ENCODE measurements around the gene SCNM1. TPM values are rescaled to one million over a fixed set of nuclear protein-coding genes. Genes with fewer than 3 reads are reported as not detected.

Gene SCNM1
- total RNA-seq, 1 donor from 2014 or later = 117 TPM

DNA sequence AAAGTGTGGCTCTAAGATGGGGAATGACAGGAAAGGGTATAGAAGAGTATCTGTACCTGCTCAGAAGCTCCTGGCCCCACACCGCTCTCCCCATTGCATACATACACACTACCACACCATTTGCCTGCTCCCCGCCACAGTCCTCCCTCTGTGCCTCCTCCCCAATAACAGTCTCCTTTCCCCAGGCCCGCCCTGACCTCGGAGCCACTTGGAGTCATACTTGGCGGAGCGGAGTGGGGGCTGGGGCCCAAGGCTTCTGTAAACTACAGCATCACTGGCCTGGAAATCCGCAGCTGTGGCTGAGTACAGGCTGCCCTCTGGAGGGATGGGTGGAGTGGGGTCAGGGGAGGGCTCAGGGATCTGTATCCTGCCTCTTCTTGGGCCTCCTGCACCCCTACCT lies 28.2 kb upstream of the SCNM1 start:
- no peak for DNase-seq (ENCODE audit: low spot score)
- intact Hi-C loops (cut with micrococcal nuclease) = no loop called here
- peaks cover 14% of the 10 kb centered on the region for H3K27me3 Mint-ChIP-seq (ENCODE audit: insufficient read depth)
- no peaks in the 10 kb centered on the region for H3K36me3 Mint-ChIP-seq (ENCODE audit: low read depth)
- H3K4me1 Mint-ChIP-seq (ENCODE audit: low read depth) = no peaks in the 10 kb centered on the region
- H3K9me3 Mint-ChIP-seq = no peaks in the 10 kb centered on the region
- no peak overlapping the region for H3K4me3 Mint-ChIP-seq
- H3K27ac Mint-ChIP-seq = no peak overlapping the region

DNA sequence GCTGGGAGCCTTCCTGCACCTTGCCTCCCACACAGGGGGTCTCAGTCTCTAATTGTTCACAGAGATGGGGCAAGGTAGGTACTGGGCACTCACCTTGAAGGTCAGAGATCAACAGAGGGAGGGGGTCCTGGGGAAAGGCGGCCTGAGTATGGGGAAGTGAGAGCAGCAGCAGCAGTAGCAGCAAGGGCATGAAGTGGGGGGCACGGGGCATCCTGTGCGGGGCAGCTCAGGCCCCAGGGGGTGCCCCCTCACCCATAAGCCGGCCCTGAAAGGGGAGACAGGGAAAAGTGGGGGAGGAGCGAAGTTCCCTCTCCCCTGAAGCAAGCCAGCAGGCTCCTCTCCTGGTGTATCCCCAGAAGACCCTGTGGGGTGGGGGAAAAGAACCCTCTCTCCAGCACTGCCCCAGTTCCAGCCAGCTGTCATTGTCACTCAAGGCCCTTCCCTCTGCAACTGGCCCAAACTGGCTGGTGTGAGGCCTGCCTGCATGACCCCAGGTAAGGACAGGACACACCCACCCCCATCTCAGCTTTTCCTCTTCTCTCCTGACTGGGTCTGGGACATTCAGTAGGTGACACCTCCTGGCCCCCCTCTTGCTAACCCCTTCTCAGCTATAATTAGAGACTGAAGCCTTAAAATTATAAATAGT lies 23.4 kb upstream of the SCNM1 start:
- peaks cover 26% of the 10 kb centered on the region for H3K27me3 Mint-ChIP-seq (ENCODE audit: insufficient read depth)
- H3K4me1 Mint-ChIP-seq (ENCODE audit: low read depth) = peaks cover 19% of the 10 kb centered on the region
- H3K36me3 Mint-ChIP-seq (ENCODE audit: low read depth) = no peaks in the 10 kb centered on the region
- no peaks in the 10 kb centered on the region for H3K9me3 Mint-ChIP-seq
- no peak overlapping the region for H3K27ac Mint-ChIP-seq
- no peak for DNase-seq (ENCODE audit: low spot score)
- intact Hi-C loops (cut with micrococcal nuclease) = no loop called here
- no peak overlapping the region for H3K4me3 Mint-ChIP-seq

DNA sequence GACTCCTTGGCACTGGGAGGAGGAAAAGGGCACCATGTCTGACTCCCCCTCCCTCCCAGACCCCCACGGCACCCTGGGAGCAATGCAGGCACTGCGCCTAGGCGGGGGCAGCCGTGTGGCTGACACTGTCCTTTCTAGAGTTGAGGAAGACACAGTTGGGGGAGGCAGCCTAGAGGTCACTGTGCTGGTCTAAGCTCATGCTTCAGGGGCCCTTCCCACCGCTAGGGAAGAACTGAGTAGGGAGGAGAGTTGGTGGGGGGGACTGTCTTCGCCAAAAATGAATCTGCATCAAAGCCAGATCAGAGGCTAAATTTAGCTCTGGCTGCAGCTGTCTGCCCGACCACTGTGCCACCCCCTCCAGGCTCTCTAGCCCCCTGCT lies 22.9 kb upstream of the SCNM1 start:
- DNase-seq (ENCODE audit: low spot score) = no peak
- Mint-ChIP-seq H3K4me1 (ENCODE audit: low read depth) (peaks cover 22% of the 10 kb centered on the region), H3K4me3 (no peak overlapping the region), H3K27me3 (ENCODE audit: insufficient read depth) (peaks cover 26% of the 10 kb centered on the region), H3K9me3 (no peaks in the 10 kb centered on the region), H3K27ac (no peak overlapping the region), H3K36me3 (ENCODE audit: low read depth) (no peaks in the 10 kb centered on the region)
- intact Hi-C loops (cut with micrococcal nuclease) = no loop called here

- Mint-ChIP-seq H3K27me3 (ENCODE audit: insufficient read depth) (peaks cover 31% of the 10 kb centered on the region), H3K4me3 (no peak overlapping the region), H3K27ac (no peak overlapping the region), H3K36me3 (ENCODE audit: low read depth) (no peaks in the 10 kb centered on the region), H3K9me3 (no peaks in the 10 kb centered on the region), H3K4me1 (ENCODE audit: low read depth) (peaks cover 22% of the 10 kb centered on the region)
- no peak for DNase-seq (ENCODE audit: low spot score)
- intact Hi-C loops (cut with micrococcal nuclease) = no loop called here
Observed at GRCh38 chr1:151143986-151144385, 22.0 kb upstream of the SCNM1 start.

DNA sequence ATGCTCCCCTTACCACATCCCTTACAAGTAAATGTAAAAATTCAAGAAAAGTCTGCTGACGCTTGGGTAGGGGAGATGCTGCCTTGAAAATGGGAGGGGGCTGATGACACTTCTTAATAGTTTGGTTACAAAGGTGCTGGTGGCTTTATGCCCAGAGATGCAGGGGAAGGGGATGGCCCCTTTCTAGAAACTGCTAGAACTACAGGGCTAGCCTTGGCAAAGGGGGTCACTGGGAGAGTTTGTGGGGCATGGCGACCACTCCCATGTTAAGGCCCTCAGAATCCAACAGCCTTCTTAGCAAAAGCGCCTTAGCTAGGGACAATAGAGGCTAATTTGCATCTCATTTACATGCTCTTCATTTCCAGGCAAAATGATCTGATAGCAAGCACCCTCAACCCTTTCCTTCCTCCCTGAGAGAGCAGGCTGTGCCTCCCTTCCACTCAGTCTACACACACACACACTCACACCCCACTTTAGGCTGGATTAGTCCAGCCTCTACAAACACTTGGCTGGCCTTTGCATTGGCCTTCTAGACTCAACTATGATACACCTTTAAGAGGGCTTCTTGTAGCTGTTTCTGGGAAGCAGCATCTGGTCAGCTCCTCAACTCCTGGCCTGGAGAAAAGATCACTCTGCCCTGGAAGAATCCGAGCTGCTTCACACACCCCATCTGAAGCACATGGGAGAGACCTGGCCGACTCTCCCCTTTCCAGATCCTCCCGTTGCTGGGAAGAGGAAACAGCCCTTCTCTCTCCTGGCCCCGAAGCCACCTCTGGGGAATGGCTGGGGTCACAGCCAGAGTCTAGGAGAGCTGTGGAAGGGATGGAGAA lies 21.3 kb upstream of the SCNM1 start:
- no peak for DNase-seq (ENCODE audit: low spot score)
- no peaks in the 10 kb centered on the region for H3K36me3 Mint-ChIP-seq (ENCODE audit: low read depth)
- peaks cover 22% of the 10 kb centered on the region for H3K4me1 Mint-ChIP-seq (ENCODE audit: low read depth)
- H3K9me3 Mint-ChIP-seq = no peaks in the 10 kb centered on the region
- peaks cover 25% of the 10 kb centered on the region for H3K27me3 Mint-ChIP-seq (ENCODE audit: insufficient read depth)
- intact Hi-C loops (cut with micrococcal nuclease) = no loop called here
- no peak overlapping the region for H3K27ac Mint-ChIP-seq
- peak overlapping the region; percentile 41 for H3K4me3 Mint-ChIP-seq

DNA sequence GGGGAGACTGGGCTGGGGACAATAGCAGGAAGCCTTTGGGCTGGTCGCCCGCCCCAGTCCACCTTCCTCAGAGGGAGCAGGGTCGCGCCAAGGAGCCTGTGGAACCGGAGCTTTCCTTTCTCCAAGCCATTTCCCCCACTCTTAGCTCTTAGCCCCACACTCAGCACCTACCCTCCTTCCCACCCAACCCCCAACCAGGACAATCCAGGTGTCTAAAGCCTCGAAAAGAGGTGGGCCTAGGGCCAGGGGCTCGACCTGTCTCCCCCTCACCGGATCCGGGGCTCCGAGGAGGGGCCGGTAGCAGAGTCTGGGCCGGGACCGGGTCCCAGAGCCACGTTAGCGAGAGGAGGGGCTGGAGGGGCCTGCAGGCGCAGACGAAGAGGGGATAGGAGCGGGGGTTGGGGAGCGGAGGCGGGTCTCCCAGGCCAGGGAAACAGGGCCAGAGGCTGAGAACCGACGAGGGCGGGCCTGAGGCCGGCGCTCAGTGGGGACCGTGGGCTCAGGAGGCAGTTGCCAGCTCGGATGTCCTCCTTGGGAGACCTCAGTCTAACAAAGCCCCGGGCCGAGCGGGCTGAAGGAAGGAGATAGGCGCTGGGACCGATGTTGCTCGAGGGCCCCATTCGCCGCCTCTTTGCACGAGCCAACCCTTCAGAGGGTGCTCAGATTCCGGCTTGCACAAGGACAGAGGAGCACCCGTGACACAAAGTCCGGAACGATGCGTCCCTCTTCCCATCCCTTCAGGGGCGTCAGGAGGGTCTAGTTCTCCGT lies 20.5 kb upstream of the SCNM1 start:
- no peak for DNase-seq (ENCODE audit: low spot score)
- peak overlapping the region; percentile 97 for H3K4me3 Mint-ChIP-seq
- H3K27me3 Mint-ChIP-seq (ENCODE audit: insufficient read depth) = peaks cover 20% of the 10 kb centered on the region
- no peak overlapping the region for H3K27ac Mint-ChIP-seq
- no peaks in the 10 kb centered on the region for H3K36me3 Mint-ChIP-seq (ENCODE audit: low read depth)
- peaks cover 22% of the 10 kb centered on the region for H3K4me1 Mint-ChIP-seq (ENCODE audit: low read depth)
- H3K9me3 Mint-ChIP-seq = no peaks in the 10 kb centered on the region
- intact Hi-C loops (cut with micrococcal nuclease) = loop anchor here (1.0 to 2.0 kb wide), 3 partner anchors 11 to 75 kb away; partner anchors contain the start of genes GABPB2 and TNFAIP8L2

DNA sequence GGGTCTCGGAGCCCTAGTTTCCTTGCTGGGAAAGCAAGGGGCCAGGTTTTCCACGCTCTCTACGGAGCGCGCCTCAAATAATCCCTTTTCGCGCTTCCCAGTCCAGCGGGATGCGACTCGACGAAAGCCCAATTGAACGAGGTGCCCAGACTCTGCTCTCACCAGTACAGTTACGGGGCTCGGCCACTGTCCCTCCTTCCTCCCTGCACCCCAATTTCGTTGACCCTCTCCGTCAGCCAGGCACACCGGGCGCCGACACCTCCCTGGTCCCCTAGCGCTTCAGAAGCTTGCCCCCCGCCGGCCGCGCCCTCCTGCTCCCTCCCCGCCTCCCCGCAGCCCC lies 19.9 kb upstream of the SCNM1 start:
- Mint-ChIP-seq H3K27me3 (ENCODE audit: insufficient read depth) (peaks cover 20% of the 10 kb centered on the region), H3K9me3 (no peaks in the 10 kb centered on the region)

GRCh38 chr1:151146412-151147131 lies 19.4 kb upstream of the SCNM1 start, which contains the start of gene SEMA6C:
TSS of gene SEMA6C (minus strand) at chr1:151146631. CDS start at chr1:151142621, 4,010 bp downstream.
- peaks cover 22% of the 10 kb centered on the region for H3K4me1 Mint-ChIP-seq (ENCODE audit: low read depth)
- peak within 1 kb of the TSS; percentile 97 for H3K4me3 Mint-ChIP-seq
- peak within 1 kb of the TSS; percentile 57 for H3K27ac Mint-ChIP-seq
- no peaks in the 10 kb centered on the region for H3K36me3 Mint-ChIP-seq (ENCODE audit: low read depth)
- peaks cover 20% of the 10 kb centered on the region for H3K27me3 Mint-ChIP-seq (ENCODE audit: insufficient read depth)
- H3K9me3 Mint-ChIP-seq = no peaks in the 10 kb centered on the region
- DNase-seq (ENCODE audit: low spot score) = peak; percentile 91
- intact Hi-C loops (cut with micrococcal nuclease) = loop anchor here (1.0 to 2.0 kb wide), 3 partner anchors 10 to 76 kb away; partner anchors contain the start of genes GABPB2 and TNFAIP8L2

More for the DNA sequence above, 19.9 kb upstream of the SCNM1 start:
- Mint-ChIP-seq H3K36me3 (ENCODE audit: low read depth) (no peaks in the 10 kb centered on the region), H3K27ac (no peak overlapping the region), H3K4me1 (ENCODE audit: low read depth) (peaks cover 22% of the 10 kb centered on the region), H3K4me3 (peak overlapping the region; percentile 97)
- intact Hi-C loops (cut with micrococcal nuclease) = loop anchor here (1.0 to 2.0 kb wide), 3 partner anchors 10 to 75 kb away; partner anchors contain the start of genes GABPB2 and TNFAIP8L2
- no peak for DNase-seq (ENCODE audit: low spot score)

DNA sequence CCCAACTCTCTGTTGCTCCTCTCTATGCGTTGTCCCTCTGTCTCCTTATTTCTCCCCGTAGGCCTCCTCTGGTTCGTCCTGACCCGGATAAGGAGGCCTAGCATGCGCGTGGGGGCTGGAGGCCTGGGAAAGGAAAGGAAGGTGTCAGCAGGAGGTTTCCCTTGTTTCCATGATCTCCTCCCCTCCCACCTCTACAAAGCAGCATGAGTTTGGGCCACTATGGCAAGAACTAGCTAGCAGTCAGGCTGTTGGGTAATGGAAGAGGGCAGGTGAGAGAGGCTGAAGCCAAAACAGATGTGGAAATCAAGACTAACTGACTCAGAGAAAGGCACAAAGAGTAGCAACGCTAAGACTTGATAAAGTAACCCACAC lies 18.8 kb upstream of the SCNM1 start:
- H3K36me3 Mint-ChIP-seq (ENCODE audit: low read depth) = no peaks in the 10 kb centered on the region
- H3K4me3 Mint-ChIP-seq = peak overlapping the region; percentile 97
- peaks cover 22% of the 10 kb centered on the region for H3K4me1 Mint-ChIP-seq (ENCODE audit: low read depth)
- intact Hi-C loops (cut with micrococcal nuclease) = loop anchor here (2.0 kb wide), 1 partner anchor 76 kb away; the partner anchor contains the start of gene GABPB2
- DNase-seq (ENCODE audit: low spot score) = no peak
- peaks cover 20% of the 10 kb centered on the region for H3K27me3 Mint-ChIP-seq (ENCODE audit: insufficient read depth)
- H3K9me3 Mint-ChIP-seq = no peaks in the 10 kb centered on the region
- H3K27ac Mint-ChIP-seq = peak overlapping the region; percentile 53

GRCh38 chr1:151147665-151148064 lies 18.3 kb upstream of the SCNM1 start:
- no peak for DNase-seq (ENCODE audit: low spot score)
- no peaks in the 10 kb centered on the region for H3K36me3 Mint-ChIP-seq (ENCODE audit: low read depth)
- no peaks in the 10 kb centered on the region for H3K9me3 Mint-ChIP-seq
- peak overlapping the region; percentile 29 for H3K4me3 Mint-ChIP-seq
- H3K27me3 Mint-ChIP-seq (ENCODE audit: insufficient read depth) = peaks cover 20% of the 10 kb centered on the region
- intact Hi-C loops (cut with micrococcal nuclease) = loop anchor here (2.0 kb wide), 1 partner anchor 77 kb away; the partner anchor contains the start of gene GABPB2
- H3K27ac Mint-ChIP-seq = no peak overlapping the region
- H3K4me1 Mint-ChIP-seq (ENCODE audit: low read depth) = peaks cover 22% of the 10 kb centered on the region

- intact Hi-C loops (cut with micrococcal nuclease) = loop anchor here (1.0 to 5.0 kb wide), 13 partner anchors 10 to 594 kb away; partner anchors contain the start of genes ARNT, CDC42SE1, ENSA and PI4KB
- H3K27me3 Mint-ChIP-seq (ENCODE audit: insufficient read depth) = no peaks in the 10 kb centered on the region
- peak within 1 kb of the TSS; percentile 92 for H3K4me3 Mint-ChIP-seq
- DNase-seq (ENCODE audit: low spot score) = peak; percentile 72
- H3K9me3 Mint-ChIP-seq = no peaks in the 10 kb centered on the region
- H3K27ac Mint-ChIP-seq = peak within 1 kb of the TSS; percentile 99
- H3K36me3 Mint-ChIP-seq (ENCODE audit: low read depth) = peaks cover 29% of the 10 kb centered on the region
- H3K4me1 Mint-ChIP-seq (ENCODE audit: low read depth) = peaks cover 42% of the 10 kb centered on the region
Observed at GRCh38 chr1:151156515-151156819, 9.5 kb upstream of the SCNM1 start, which contains the start of gene TNFAIP8L2. TSS of gene TNFAIP8L2 (plus strand) at chr1:151156649. CDS start at chr1:151158698, 2,049 bp downstream.

GRCh38 chr1:151157067-151157531 lies 8.8 kb upstream of the SCNM1 start:
- Mint-ChIP-seq H3K27me3 (ENCODE audit: insufficient read depth) (no peaks in the 10 kb centered on the region), H3K27ac (peak overlapping the region; percentile 99), H3K36me3 (ENCODE audit: low read depth) (peaks cover 33% of the 10 kb centered on the region), H3K9me3 (no peaks in the 10 kb centered on the region), H3K4me3 (peak overlapping the region; percentile 92), H3K4me1 (ENCODE audit: low read depth) (peaks cover 48% of the 10 kb centered on the region)
- intact Hi-C loops (cut with micrococcal nuclease) = loop anchor here (1.0 to 5.0 kb wide), 7 partner anchors 8 to 595 kb away; partner anchors contain the start of genes ENSA, LYSMD1, PI4KB and PIP5K1A
- DNase-seq (ENCODE audit: low spot score) = peak; percentile 70
